Calu3 (cell line): ENCODE measurements around the gene CC2D1A. TPM values are rescaled to one million over a fixed set of nuclear protein-coding genes. Genes with fewer than 3 reads are reported as not detected.

ENCODE experiments used
- BruUV-seq: library from RNA; stranded (reverse); fragments of 400-500 nt; replicated peaks from 2 replicates; lab custom pipeline; 2021; lab: Mats Ljungman, UMichigan
- CTCF ChIA-PET: fragments of 300-600 bp; sonication (Branson Sonifier 250); formaldehyde crosslinking; loops from one replicate; lab custom pipeline; 2022; ENCODE audit warnings: antibody characterized with exemption; lab: Charles Lee
- DNase-seq: peaks from one replicate; pipeline ENCODE4 v3.0.0; 2022
- H3K27ac Mint-ChIP-seq: one replicate; pipeline ENCODE4 v1.8.0; 2022; ENCODE audit warnings: mixed read lengths; ENCODE audit not compliant: unreplicated experiment
- H3K27me3 Mint-ChIP-seq: one replicate; pipeline ENCODE4 v1.8.0; 2022; ENCODE audit warnings: mixed read lengths; ENCODE audit not compliant: unreplicated experiment
- H3K36me3 Mint-ChIP-seq: one replicate; pipeline ENCODE4 v1.8.0; 2022; ENCODE audit warnings: mild to moderate bottlenecking, moderate library complexity, mixed read lengths; ENCODE audit not compliant: insufficient read depth, unreplicated experiment
- H3K4me1 Mint-ChIP-seq: one replicate; pipeline ENCODE4 v1.8.0; 2022; ENCODE audit warnings: mild to moderate bottlenecking, low read depth, mixed read lengths; ENCODE audit not compliant: unreplicated experiment
- H3K4me3 Mint-ChIP-seq: one replicate; pipeline ENCODE4 v1.8.0; 2022; ENCODE audit warnings: mild to moderate bottlenecking, low read depth, moderate library complexity, mixed read lengths; ENCODE audit not compliant: unreplicated experiment
- H3K9me3 Mint-ChIP-seq: one replicate; pipeline ENCODE4 v1.8.0; 2022; ENCODE audit warnings: low read depth, mixed read lengths; ENCODE audit not compliant: unreplicated experiment
- CTCF ChIP-seq: fragments of 200-600 bp; IDR thresholded peaks from one replicate; pipeline ENCODE4 v1.8.0; 2022; ENCODE audit warnings: antibody characterized with exemption; ENCODE audit not compliant: unreplicated experiment
- intact Hi-C: fragments of 100-400 bp; cut with micrococcal nuclease; formaldehyde crosslinking; loops from one replicate; pipeline ENCODE4 v1.10.0; 2022; ENCODE audit not compliant: unreplicated experiment
- total RNA-seq: library from RNA; stranded (reverse); gene quantifications from 2 replicates; pipeline ENCODE4 v1.2.3, GENCODE V29; 2022

CC2D1A gene
- total RNA-seq, 1 experiment from 2014 or later, result 41.7 TPM

DNA sequence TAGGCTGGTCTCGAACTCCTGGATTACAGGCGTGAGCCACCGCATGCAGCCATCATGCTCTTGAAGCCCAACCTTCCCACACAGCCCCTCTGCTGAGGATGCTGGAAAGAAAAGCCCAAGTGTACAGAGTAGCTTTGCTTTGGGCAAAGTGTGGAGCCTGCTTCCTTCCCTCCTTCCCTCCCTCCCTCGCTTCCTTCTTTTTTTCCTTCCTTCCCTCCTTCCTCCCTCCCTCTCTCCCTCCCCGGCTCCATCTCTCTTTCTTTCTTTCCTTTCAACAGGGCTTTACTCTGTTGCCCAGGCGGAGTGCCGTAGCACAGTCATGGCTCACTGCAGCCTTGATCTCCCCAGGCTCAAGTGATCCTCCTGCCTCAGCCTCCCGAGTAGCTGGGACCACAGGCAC is 2.7 kb downstream of the CC2D1A start:
- no TSS peak for BruUV-seq
- Mint-ChIP-seq H3K9me3 (no peaks in the 10 kb centered on the region), H3K4me3 (no peak overlapping the region), H3K4me1 (no peaks in the 10 kb centered on the region), H3K36me3 (peaks cover 30% of the 10 kb centered on the region), H3K27ac (no peak overlapping the region), H3K27me3 (no peaks in the 10 kb centered on the region)
- CTCF ChIA-PET, result no interaction called here
- intact Hi-C loops, result no loop called here
- no peak for TF ChIP-seq CTCF
- no peak for DNase-seq

DNA sequence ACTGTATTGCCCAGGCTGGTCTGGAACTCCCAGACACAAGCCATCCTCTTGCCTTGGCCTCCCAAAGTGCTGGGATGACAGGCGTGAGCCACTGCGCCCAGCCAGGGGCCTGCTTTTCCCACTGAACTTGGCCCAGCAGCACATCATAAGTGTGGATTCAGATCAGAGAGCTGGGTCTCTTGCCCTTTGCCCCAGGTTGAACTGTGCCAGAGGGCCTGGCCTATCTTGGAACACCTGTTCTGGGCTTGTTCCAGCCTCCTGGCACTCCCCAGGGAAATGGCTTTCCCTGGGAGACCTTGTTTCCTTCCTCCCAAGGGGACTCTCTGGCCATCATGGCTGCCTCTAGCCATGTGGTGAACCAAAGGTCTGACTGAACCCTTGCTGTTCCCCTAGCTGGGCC is 3.4 kb downstream of the CC2D1A start:
- Mint-ChIP-seq H3K27ac (no peak overlapping the region), H3K27me3 (no peaks in the 10 kb centered on the region), H3K9me3 (no peaks in the 10 kb centered on the region), H3K4me3 (no peak overlapping the region), H3K36me3 (peaks cover 30% of the 10 kb centered on the region), H3K4me1 (no peaks in the 10 kb centered on the region)
- no peak for DNase-seq
- CTCF ChIA-PET, result no interaction called here
- no peak for TF ChIP-seq CTCF
- intact Hi-C loops, result no loop called here
- no TSS peak for BruUV-seq

DNA sequence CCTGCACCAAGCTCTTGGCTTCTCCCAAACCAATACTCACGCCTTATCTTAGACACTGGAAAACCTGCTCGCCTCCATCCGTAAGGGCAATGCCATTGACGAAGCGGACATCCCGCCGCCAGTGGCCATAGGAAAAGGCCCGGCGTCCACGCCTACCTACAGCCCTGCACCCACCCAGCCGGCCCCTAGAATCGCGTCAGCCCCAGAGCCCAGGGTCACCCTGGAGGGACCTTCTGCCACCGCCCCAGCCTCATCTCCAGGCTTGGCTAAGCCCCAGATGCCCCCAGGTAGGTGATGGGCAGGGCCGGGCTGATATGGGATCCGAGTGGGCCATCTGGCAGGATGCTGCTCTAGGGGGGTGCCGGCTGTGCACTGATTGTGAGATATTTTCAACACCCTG is 7.4 kb downstream of the CC2D1A start:
- intact Hi-C loops, result no loop called here
- no peaks in the 10 kb centered on the region for H3K4me1 Mint-ChIP-seq
- peaks cover 20% of the 10 kb centered on the region for H3K36me3 Mint-ChIP-seq
- H3K4me3 Mint-ChIP-seq, result no peak overlapping the region
- no peak overlapping the region for H3K27ac Mint-ChIP-seq
- CTCF ChIA-PET, result no interaction called here
- H3K9me3 Mint-ChIP-seq, result no peaks in the 10 kb centered on the region
- no peak for TF ChIP-seq CTCF
- no TSS peak for BruUV-seq
- no peak for DNase-seq
- no peaks in the 10 kb centered on the region for H3K27me3 Mint-ChIP-seq

GRCh38 chr19:13914777-13915176 is 8.8 kb downstream of the CC2D1A start:
- CTCF ChIA-PET, result interaction anchor here (1.0 kb wide), 1 partner anchor 9 kb away, joined by 3 read pairs; the partner anchor contains the start of genes BRME1 and CC2D1A
- no TSS peak for BruUV-seq
- Mint-ChIP-seq H3K27me3 (no peaks in the 10 kb centered on the region), H3K27ac (no peak overlapping the region), H3K9me3 (no peaks in the 10 kb centered on the region), H3K4me1 (no peaks in the 10 kb centered on the region), H3K36me3 (peaks cover 19% of the 10 kb centered on the region), H3K4me3 (no peak overlapping the region)
- intact Hi-C loops, result no loop called here
- no peak for TF ChIP-seq CTCF
- no peak for DNase-seq
